Suprapubic skin (tissue), 3 donors: ENCODE measurements around the gene SCAPER.

Experiments
- CTCF ChIP-seq, 2 donors: fragments of 200-600 bp in 1 of 2; fragments of 450-650 bp in 1 of 2; sonication (generic) in 1 of 2; IDR thresholded peaks; one replicate each; pipeline ENCODE4 v1.5.1; 2016 to 2019; ENCODE audit warnings: antibody characterized with exemption in 2 of 2, mild to moderate bottlenecking in 1 of 2, moderate library complexity in 1 of 2
- POLR2A ChIP-seq, 2 donors: fragments of 450-650 bp; IDR thresholded peaks; one replicate each; pipeline ENCODE4 v1.6.1; 2017; ENCODE audit warnings: antibody characterized with exemption in 2 of 2, mild to moderate bottlenecking in 2 of 2, moderate library complexity in 2 of 2

DNA sequence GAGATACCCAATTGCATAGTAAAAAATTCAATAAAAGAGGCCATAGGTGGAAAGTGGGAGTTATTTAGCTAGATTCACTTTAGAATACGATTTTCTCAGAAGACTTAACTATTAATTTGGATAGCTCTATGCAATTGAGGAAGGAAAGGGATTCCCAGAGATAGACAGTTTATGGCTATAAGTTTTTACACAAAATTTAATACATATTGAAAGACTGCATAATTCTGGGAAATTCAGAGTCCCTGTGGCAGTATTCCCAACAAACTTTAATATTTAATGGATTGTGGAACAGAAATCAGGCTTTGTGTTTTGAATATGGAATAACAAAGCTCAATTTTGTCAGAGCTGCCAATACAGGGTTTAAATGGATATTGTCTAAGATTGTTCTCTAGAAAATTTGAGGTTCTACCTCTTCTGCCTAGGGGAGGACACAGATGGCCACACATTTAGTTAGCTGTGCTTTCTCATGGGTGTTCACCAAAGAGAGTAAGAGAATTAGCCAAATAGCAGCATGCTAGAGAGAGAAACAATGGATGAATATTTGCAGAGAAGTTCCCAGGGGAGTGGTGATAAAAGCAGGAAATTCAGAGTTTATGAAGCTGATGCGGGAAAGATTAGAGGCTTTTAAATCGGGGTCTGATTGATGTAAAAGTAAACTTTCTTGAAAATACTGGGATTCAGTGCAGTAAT is 560.1 kb downstream of the SCAPER start:
- TF ChIP-seq CTCF (IDR thresholded peaks at IDR 0.05) (no peak), POLR2A (IDR thresholded peaks at IDR 0.05) (no peak)
